HT-29 (cell line): ENCODE data around the gene RMI2. TPM values are rescaled to one million over a fixed set of nuclear protein-coding genes. Genes with fewer than 3 reads are reported as not detected.
A peak's percentile ranks its signal among the peaks of the same experiment; 100 is the strongest.
"Not testable (repeated sequence)": the region's sequence is repeated elsewhere in the genome, so short reads cannot be mapped to it uniquely, and the experiment has no call there.

ENCODE experiments used
- DNase-seq: peaks from one replicate; pipeline ENCODE4 v3.0.0-alpha.2; 2015; ENCODE audit warnings: low spot score
- total RNA-seq: library from RNA; depleted of rRNA; stranded (reverse); fragments of >200 nt; shearing (Covaris generic); gene quantifications from 2 replicates; pipeline ENCODE4 v1.2.3, GENCODE V29; 2014; rRNA removed

Gene RMI2
- total RNA-seq = 15.8 and 20.9 TPM in 2 replicates

DNA sequence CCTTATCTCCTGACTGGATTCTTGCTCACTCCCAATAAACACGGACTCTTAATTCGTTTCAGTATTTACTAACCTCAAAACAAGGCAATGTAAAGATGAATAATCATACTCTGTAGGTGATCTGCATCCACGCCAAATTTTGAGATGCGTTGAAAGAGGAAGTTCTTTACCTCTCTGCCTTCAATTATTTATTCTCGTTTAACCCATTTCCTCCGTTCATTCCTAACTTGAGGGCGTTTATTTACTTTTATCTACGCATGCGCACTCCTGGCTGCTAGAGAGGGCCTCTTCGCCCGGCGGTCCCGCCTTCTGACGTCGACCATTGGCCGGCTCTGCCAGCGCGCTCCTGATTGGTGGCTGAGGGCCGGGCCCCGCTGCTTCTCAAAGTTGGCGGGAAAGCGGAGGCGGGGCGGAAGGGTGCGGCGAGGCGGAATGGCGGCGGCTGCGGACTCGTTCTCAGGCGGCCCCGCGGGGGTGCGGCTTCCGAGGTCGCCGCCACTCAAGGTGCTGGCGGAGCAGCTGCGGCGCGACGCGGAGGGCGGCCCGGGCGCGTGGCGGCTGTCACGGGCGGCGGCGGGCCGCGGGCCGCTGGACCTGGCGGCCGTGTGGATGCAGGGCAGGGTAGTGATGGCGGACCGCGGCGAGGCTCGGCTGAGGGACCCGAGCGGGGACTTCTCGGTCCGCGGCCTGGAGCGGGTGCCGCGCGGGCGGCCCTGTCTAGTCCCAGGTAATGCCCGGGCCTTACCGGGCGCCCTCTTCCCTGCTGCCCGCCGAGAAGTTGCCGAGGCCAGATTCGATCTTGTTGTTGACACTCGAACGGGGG is at the start of gene RMI2:
TSS of gene RMI2 (plus strand) at position 420 of the 823 bp plus-strand sequence. CDS start at position 433, 13 bp downstream.
- DNase-seq = peak; percentile 95

GRCh38 chr16:11295672-11296071 is 49.6 kb upstream of the RMI2 start:
- DNase-seq = no peak

GRCh38 chr16:11296351-11296705 is 48.9 kb upstream of the RMI2 start:
- no peak for DNase-seq

DNA sequence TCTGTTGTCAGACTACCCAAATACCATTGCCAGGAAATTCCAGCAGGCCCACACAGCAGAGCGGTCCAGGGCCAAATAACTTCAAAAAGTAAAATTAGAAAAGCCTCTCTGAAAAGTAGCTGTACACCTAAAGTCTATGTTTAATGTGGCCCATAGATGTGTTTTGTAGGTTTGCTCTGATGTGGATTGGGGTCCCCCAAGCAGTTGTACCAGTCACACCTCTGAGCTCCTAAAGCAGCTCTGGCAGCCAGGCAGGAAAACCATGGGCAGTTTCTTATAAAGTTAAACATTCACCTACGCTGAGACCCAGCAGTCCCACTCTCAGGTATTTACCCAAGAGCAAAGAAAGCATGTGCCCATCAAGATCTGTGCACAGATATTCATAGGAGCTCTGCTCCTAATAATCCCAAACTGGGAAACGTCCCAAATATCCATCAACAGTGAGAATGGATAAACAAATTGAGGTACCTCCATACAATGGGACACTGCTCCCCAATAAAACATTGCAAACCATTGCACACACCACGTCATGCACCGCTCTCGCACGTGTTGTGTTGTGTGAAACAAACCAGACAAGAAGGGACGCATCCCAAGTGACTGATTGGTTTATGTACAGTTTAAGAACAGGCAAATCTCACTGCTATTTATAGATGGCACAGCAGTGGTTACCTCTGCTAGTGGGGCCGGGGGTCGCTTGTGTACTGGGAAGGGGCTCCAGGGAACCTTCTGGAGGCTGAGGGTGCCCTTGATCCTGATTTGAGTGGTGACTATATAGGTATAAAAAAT is 48.4 kb upstream of the RMI2 start:
- DNase-seq = no peak

- peak; percentile 40 for DNase-seq
Measured at GRCh38 chr16:11297492-11298142, 47.6 kb upstream of the RMI2 start.

GRCh38 chr16:11298143-11298900 is 46.9 kb upstream of the RMI2 start:
- DNase-seq = no peak

- DNase-seq = not testable (repeated sequence)
Measured at GRCh38 chr16:11298950-11299547, 46.2 kb upstream of the RMI2 start.

- no peak for DNase-seq
Measured at GRCh38 chr16:11299865-11300559, 45.2 kb upstream of the RMI2 start.

DNA sequence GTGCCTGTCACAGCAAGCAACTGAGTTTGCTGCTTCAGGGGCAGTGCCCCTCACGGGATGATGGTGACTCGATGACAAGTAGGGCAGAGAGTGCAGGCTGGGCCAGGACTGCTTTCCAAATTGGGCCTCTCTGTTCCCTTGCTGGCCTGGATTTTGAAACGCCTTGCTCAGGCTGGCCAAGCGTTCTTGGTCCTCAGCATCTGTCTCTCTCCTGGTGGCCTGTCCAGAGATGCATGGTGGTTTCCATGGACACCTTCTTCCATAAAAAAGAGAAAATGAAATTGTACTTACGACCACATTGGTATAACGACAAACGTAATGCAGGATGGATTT is 44.7 kb upstream of the RMI2 start:
- DNase-seq = no peak

DNA sequence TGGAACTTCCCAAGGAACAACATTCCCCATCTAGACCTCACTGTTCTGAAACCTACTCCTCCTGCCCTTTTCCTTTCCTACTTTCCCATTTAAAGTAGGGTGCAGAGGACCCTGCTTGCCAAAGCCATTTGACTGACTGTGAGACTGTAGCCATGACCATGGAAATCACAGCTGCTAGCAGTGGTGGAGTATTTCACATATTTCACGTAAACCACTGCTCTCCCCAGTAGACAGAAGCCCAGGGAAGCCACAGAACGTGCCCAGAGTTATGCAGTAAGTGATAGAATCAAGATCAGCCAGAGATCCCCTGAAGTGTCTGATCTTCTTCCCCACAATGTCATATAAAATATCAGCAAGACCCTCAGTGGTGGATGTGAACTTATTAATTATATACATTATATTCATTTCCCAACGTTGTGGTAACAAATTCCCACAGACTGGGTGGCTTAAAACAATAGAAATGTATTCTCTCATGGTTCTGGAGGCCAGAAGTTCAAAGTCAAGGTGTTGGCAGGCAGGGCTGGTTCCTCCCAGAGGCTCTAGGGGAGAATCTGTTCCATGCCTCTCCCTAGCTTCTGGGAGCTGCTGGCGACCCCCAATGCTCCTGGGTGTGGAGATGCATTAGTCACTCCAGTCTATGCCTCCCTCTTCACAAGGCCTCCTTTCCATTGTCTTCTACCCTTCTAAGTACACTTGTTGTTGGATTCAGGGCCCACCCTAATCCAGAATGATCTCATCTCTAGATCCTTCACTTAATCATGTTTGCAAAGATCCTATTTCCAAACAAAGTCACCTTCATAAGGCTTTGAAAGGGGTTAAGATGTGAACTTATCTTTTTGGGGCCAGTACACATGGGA is 43.4 kb upstream of the RMI2 start:
- no peak for DNase-seq

GRCh38 chr16:11302977-11303376 is 42.3 kb upstream of the RMI2 start:
- DNase-seq = no peak

DNA sequence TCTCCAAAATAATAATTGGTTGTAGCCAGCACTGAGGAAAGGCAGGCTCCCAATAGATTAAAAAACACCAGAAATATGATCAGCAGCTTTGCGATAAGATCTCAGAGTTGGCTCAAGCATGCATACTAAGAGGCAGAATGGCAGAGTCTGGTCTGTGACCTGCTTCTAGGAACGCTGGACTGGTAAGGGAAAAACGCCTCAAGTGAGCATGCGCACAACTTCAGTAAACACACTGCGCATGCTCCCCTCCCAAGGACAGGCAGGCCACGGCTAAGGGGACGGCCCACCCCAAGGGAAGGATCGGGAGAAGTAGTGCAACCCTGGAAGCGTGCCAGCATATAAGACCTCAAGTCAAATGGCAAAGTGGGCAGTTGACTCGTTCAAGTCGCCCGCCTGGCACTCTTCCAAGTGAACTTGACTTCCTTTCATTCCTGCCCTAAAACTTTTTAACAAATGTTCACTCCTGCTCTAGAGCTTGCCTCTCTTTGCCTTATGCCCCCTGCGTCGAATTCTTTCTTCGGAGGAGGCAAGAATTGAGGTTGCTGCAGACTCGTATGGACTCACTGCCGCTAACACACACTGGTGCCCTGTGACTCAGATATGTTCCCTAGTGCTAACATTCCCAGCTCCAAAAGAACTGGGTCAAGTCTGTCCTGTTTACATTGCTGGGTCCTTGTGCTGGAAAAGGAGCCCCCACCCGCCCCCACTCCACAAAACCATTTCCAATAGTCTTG is 41.7 kb upstream of the RMI2 start:
- peak; percentile 46 for DNase-seq

GRCh38 chr16:11306381-11306780 is 38.9 kb upstream of the RMI2 start:
- no peak for DNase-seq

GRCh38 chr16:11306997-11307638 is 38.1 kb upstream of the RMI2 start:
- DNase-seq = no peak

- DNase-seq = no peak
Measured at GRCh38 chr16:11307639-11308492, 37.4 kb upstream of the RMI2 start.

DNA sequence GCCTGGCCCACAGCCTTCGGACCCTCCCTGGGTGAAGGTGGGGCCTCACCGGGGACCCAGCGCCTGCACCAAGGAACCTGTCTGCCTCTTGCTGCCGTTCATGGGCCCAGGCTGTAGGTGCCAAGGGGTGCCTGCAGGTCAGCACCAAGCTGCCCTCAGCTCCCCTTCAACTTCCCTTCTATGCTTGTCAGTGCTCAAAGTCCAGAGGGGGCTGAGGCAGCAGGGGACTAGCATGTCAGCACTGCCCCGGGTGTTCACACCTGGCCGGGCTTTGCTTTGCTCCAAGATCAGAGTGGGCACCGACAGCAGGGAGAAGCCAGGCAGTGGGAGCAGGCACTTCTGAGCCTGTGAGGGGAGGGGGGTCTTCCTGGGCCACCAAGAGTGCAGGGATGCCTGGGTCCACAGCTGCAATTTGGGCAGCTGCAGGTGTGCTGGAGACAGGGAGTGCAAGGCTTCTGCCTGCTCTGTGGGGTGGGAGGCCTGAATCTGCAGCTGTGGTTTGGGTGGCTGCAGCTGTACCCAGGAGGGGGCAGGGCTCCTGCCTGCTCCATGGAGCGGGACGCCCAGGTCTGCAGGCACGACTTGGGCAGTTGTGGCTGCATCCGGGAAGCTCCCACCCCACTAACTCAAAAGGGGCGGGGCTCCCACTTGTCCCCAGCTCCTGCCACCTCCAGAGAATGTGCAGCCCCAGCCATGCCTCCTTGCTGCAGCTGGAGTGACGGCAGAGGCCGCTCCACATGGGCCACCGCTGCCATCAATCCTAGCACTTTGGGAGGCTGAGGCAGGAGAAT is 36.6 kb upstream of the RMI2 start:
- DNase-seq = no peak
